Neural cell (in vitro differentiated cells): ENCODE data around the gene ETNK1.

ENCODE experiments used
- CTCF ChIP-seq: fragments of 450-650 bp; IDR thresholded peaks from 2 replicates; pipeline ENCODE4 v1.5.1; 2014; ENCODE audit warnings: antibody characterized with exemption, mild to moderate bottlenecking, moderate library complexity; ENCODE audit not compliant: poor library complexity, severe bottlenecking
- EZH2 ChIP-seq: fragments of 200-600, 300-800 bp; shearing (Covaris generic), sonication (generic); IDR thresholded peaks from 2 replicates; pipeline ENCODE4 v1.6.1; 2014; ENCODE audit warnings: antibody characterized with exemption, low read length, borderline replicate concordance, mild to moderate bottlenecking; ENCODE audit not compliant: insufficient read depth, poor library complexity, severe bottlenecking
- MXI1 ChIP-seq: fragments of 450-650 bp; conservative IDR thresholded peaks from 2 replicates; pipeline ENCODE4 v1.6.1; 2014; ENCODE audit warnings: antibody characterized with exemption, mild to moderate bottlenecking; ENCODE audit not compliant: poor library complexity, severe bottlenecking
- RAD21 ChIP-seq: fragments of 450-650 bp; conservative IDR thresholded peaks from 2 replicates; pipeline ENCODE4 v1.6.1; 2014; ENCODE audit warnings: antibody characterized with exemption, mild to moderate bottlenecking, moderate library complexity
- REST ChIP-seq: IDR thresholded peaks from 2 replicates; pipeline ENCODE4 v1.6.1; 2012; ENCODE audit warnings: borderline replicate concordance

GRCh38 chr12:22689876-22690275, 64.9 kb downstream of the ETNK1 start:
- TF ChIP-seq CTCF (no peak), MXI1 (no peak), EZH2 (no peak), REST (no peak), RAD21 (no peak)
